ENCODE measurements around the gene TVP23C.

The TVP23C gene

DNA sequence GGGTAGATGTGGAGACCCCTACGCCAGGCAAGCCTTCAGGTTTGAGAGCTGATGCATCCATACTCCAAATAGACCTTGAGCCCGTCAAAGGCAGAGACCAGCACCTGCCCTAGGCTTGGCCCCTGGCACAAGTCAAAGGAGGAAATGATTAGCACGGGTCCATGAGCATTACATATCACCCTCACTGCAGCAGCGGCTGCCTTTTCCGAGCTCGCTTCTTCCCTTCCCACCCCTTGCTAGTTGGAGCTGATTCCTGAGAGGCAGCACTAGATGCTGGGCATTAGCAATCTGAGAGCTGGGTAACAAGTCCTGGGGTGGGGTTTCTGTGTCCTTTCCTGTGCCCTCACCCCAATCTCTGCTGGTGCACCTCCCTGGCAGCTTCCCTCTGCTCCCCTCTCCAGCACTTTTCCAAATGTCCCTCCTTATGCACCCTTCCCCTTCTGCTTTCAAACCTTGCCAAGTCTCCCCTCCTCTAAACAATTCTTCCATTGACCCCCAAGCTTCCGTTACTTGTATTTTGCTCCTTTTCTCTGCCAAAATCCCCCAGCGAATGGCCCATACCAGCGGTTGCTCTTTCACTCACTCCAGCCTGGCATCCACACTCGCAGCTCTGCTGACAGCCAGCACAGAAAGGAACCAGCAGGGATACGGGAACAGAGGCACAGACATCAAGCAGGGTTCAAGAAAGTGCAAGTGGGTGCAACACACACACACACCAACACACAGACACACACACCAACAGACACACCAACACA lies 98.9 kb downstream of the TVP23C start:
- no peaks in the 10 kb centered on the region for H3K36me3 ChIP-seq (ENCODE audit: control insufficient read depth, insufficient read depth, low read length)
- no peak overlapping the region for H3K4me3 ChIP-seq (replicated peaks; ENCODE audit: low read depth, low read length)
- H3K27me3 ChIP-seq (replicated peaks; ENCODE audit: control insufficient read depth, insufficient read depth, low read length) = no peaks in the 10 kb centered on the region
- TF ChIP-seq, protein P1, sequence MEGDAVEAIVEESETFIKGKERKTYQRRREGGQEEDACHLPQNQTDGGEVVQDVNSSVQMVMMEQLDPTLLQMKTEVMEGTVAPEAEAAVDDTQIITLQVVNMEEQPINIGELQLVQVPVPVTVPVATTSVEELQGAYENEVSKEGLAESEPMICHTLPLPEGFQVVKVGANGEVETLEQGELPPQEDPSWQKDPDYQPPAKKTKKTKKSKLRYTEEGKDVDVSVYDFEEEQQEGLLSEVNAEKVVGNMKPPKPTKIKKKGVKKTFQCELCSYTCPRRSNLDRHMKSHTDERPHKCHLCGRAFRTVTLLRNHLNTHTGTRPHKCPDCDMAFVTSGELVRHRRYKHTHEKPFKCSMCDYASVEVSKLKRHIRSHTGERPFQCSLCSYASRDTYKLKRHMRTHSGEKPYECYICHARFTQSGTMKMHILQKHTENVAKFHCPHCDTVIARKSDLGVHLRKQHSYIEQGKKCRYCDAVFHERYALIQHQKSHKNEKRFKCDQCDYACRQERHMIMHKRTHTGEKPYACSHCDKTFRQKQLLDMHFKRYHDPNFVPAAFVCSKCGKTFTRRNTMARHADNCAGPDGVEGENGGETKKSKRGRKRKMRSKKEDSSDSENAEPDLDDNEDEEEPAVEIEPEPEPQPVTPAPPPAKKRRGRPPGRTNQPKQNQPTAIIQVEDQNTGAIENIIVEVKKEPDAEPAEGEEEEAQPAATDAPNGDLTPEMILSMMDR (IDR thresholded peaks at IDR 0.05; ENCODE audit: insufficient read depth, low read length, poor library complexity, severe bottlenecking) = no peak
- no peak for DNase-seq (ENCODE audit: extremely low read depth, insufficient read length)

DNA sequence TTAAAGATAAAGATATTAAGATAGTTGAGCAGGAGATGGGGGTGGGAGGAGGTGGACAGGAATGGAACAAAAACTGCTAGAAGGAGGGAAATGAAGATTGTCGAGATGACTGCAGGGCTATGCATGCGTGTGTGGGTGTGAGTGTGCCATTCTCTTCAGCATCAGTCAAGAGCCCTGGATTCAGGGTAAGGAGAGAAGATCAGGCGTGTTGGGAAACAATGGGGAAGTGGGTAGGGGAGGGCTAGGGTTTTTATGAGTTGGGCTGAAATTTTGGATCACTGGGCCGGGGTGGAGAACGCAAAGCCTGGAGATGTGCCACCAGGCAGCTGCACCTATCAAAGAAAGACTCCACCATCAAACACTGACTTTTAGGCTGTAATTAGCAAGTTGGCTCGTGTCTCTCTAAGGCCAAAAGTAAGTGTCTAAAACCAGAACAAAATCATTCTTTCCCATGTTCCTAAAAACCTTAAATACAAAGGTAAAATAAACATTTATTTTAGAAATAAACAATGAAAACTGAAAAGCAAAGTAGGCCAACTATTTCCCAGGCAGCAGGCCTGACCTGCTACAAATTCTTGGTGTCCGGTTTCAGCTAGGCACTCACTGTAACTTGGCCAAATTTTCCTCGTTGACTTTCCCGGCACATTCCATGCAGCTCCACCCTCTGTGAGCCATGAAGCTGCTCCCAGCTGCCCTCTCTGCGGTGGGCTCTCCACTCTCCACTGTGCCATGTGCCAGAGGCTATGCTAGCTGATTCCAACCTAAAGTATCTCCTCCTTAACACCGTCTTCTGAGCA lies 100.1 kb downstream of the TVP23C start:
- Histone ChIP-seq H3K36me3 (ENCODE audit: control insufficient read depth, insufficient read depth, low read length) (no peaks in the 10 kb centered on the region), H3K4me3 (replicated peaks; ENCODE audit: low read depth, low read length) (no peak overlapping the region), H3K27me3 (replicated peaks; ENCODE audit: control insufficient read depth, insufficient read depth, low read length) (no peaks in the 10 kb centered on the region)
- TF ChIP-seq, protein P1 (IDR thresholded peaks at IDR 0.05; ENCODE audit: insufficient read depth, low read length, poor library complexity, severe bottlenecking) = no peak
- DNase-seq (ENCODE audit: extremely low read depth, insufficient read length) = no peak

DNA sequence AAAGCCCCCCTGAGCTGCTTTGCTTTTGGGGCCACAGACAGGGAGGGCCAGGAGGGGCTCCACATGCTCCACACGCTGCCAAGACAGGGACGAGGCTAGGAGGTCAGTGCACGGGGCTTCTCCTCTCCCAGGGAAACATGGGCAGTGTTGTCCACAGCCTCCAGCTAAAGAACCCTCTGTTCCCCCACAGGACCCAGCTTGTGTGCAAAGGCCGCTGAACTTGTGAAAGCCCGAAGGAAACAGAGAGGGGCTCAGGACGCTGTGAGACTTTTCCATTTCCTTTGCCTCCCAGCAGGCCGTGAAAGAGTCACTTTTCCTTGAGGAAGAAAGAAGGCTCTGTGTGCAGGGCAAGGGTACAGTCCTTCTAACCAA lies 105.6 kb downstream of the TVP23C start:
- DNase-seq (ENCODE audit: extremely low read depth, insufficient read length) = no peak
- TF ChIP-seq, protein P1 (IDR thresholded peaks at IDR 0.05; ENCODE audit: insufficient read depth, low read length, poor library complexity, severe bottlenecking) = no peak
- H3K4me3 ChIP-seq (replicated peaks; ENCODE audit: low read depth, low read length) = no peak overlapping the region
- no peaks in the 10 kb centered on the region for H3K36me3 ChIP-seq (ENCODE audit: control insufficient read depth, insufficient read depth, low read length)
- no peaks in the 10 kb centered on the region for H3K27me3 ChIP-seq (replicated peaks; ENCODE audit: control insufficient read depth, insufficient read depth, low read length)

DNA sequence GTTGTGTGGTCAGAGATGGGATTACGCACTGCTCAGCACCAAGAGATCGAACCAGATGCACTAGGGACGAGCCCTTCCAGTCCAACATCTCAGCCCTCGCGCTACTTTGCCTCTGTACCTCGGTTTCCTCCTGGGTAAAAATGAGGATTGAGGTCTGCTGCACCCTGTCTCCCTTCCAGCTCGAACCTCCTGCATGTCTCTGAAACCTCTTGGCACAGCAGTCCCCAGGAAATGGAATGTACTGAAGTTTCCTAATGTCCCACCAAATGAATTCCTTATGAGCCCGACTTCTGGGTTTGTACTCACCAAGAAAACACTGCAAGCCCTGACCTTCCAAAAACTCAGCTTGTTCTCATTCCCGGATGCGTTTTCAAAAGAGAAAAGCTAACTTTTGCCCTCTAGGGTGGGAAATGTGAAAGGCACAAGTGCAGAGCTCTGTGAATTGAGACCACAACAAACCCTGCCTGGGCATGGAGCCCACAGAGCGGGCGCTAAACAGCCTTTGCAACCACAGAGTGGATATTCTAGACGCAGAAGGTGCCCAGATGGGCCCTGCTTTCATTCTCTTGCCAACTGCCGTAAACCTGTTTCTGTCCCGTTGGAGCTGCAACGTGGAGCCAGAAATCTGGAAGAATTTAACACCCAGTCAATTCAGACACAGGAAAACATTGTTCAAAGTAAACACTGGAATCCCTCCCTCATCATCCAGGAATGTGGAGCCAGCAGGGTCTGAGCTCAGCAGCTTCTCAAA lies 106.1 kb downstream of the TVP23C start:
- TF ChIP-seq, protein P1 (IDR thresholded peaks at IDR 0.05; ENCODE audit: insufficient read depth, low read length, poor library complexity, severe bottlenecking) = no peak
- Histone ChIP-seq H3K36me3 (ENCODE audit: control insufficient read depth, insufficient read depth, low read length) (no peaks in the 10 kb centered on the region), H3K4me3 (replicated peaks; ENCODE audit: low read depth, low read length) (no peak overlapping the region), H3K27me3 (replicated peaks; ENCODE audit: control insufficient read depth, insufficient read depth, low read length) (no peaks in the 10 kb centered on the region)
- no peak for DNase-seq (ENCODE audit: extremely low read depth, insufficient read length)

DNA sequence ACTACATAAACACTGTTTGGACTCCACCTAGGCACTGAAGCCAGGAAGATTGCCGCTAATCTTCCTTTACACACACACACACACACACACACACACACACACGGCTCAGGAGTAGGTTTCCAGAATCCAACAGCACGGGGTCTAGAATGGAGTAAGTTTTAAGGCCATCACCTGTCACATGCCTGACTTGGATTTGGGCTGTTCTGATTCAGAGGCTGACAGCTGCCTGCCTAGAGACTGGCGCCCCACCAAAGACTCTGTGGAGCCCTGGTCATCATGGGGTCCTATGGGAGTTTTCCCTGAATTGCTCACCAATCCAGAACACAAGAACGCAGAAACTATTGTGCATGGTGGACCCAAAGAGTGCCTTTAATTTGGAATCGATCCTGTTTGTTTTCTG lies 106.8 kb downstream of the TVP23C start:
- Histone ChIP-seq H3K36me3 (ENCODE audit: control insufficient read depth, insufficient read depth, low read length) (no peaks in the 10 kb centered on the region), H3K27me3 (replicated peaks; ENCODE audit: control insufficient read depth, insufficient read depth, low read length) (no peaks in the 10 kb centered on the region), H3K4me3 (replicated peaks; ENCODE audit: low read depth, low read length) (no peak overlapping the region)
- DNase-seq (ENCODE audit: extremely low read depth, insufficient read length) = no peak
- TF ChIP-seq, protein P1 (IDR thresholded peaks at IDR 0.05; ENCODE audit: insufficient read depth, low read length, poor library complexity, severe bottlenecking) = no peak
